HEK293T (cell line): ENCODE measurements around the gene TBC1D5.

Experiments used
- BHLHE40 ChIP-seq: fragments of 450-650 bp; IDR thresholded peaks from 2 replicates; pipeline ENCODE4 v1.6.1; 2016; ENCODE audit warnings: mild to moderate bottlenecking, moderate library complexity, borderline replicate concordance
- ELF4 ChIP-seq: fragments of 450-650 bp; IDR thresholded peaks from 2 replicates; pipeline ENCODE4 v1.6.1; 2017; ENCODE audit warnings: antibody characterized with exemption
- FOXK2 ChIP-seq: fragments of 450-650 bp; IDR thresholded peaks from 2 replicates; pipeline ENCODE4 v1.6.1; 2016; ENCODE audit warnings: mild to moderate bottlenecking
- FOXM1 ChIP-seq: fragments of 450-650 bp; IDR thresholded peaks from 2 replicates; pipeline ENCODE4 v1.6.1; 2017; ENCODE audit warnings: mild to moderate bottlenecking, borderline replicate concordance
- L3MBTL2 ChIP-seq: fragments of 450-650 bp; conservative IDR thresholded peaks from 2 replicates; pipeline ENCODE4 v1.6.1; 2016; ENCODE audit warnings: mild to moderate bottlenecking
- NFRKB ChIP-seq: fragments of 450-650 bp; IDR thresholded peaks from 2 replicates; pipeline ENCODE4 v1.6.1; 2016; ENCODE audit warnings: mild to moderate bottlenecking, moderate library complexity
- SP1 ChIP-seq: fragments of 450-650 bp; IDR thresholded peaks from 2 replicates; pipeline ENCODE4 v1.6.1; 2017
- SUZ12 ChIP-seq: fragments of 450-650 bp; IDR thresholded peaks from 2 replicates; pipeline ENCODE4 v1.6.1; 2016; ENCODE audit warnings: mild to moderate bottlenecking
- TARDBP ChIP-seq: fragments of 450-650 bp; IDR thresholded peaks from 2 replicates; pipeline ENCODE4 v1.6.1; 2016
- ZNF384 ChIP-seq: fragments of 450-650 bp; IDR thresholded peaks from 2 replicates; pipeline ENCODE4 v1.6.1; 2016

DNA sequence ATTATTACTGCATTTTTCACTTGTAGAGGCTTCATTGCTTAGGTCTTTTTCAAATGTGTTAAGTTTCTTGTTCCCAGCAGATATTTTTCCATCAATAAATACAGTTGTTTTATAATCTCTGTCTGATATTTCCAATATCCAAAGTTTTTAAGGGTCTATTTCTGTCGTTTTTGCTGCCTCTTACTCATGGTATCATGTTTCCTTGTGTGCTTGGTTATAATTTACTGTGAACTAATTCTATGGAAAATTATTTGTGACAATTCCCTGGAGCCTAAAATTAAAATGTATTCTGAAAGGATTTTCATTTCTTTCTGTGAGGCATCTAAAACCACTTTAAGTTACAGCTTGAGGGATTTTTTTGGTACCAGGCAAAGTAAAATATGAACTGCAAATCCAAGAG is 17.5 kb downstream of the TBC1D5 start:
- TF ChIP-seq ZNF384 (no peak), FOXM1 (no peak), SP1 (no peak), NFRKB (no peak), TARDBP (no peak), ELF4 (no peak), BHLHE40 (no peak), SUZ12 (no peak), FOXK2 (no peak), L3MBTL2 (no peak)
